IMR-90 (cell line): ENCODE results near the gene FLCN. TPM values are rescaled to one million over a fixed set of nuclear protein-coding genes. Genes with fewer than 3 reads are reported as not detected.

Experiments used
- ATAC-seq: fragments of 200-7000 bp; cut with Tn5 transposase; 2 replicates; pipeline ENCODE4 v1.9.1; 2020; ENCODE audit warnings: low read depth, mild to moderate bottlenecking, moderate library complexity
- BruUV-seq: library from RNA; stranded (reverse); fragments of 400-500 nt; replicated peaks from 2 replicates; lab custom pipeline; 2021; lab: Mats Ljungman, UMichigan
- CTCF ChIA-PET: fragments of 300-600 bp; formaldehyde crosslinking; extraction: SDS; loops from one replicate; lab custom pipeline; 2021; ENCODE audit warnings: antibody characterized with exemption; lab: Yijun Ruan, JAX
- POLR2A ChIA-PET: fragments of 300-600 bp; sonication (Branson Sonifier 250); formaldehyde crosslinking; loops from one replicate; lab custom pipeline; 2022; ENCODE audit warnings: antibody characterized with exemption; ENCODE audit not compliant: unreplicated experiment; lab: Charles Lee
- DNase-seq: peaks from one replicate; pipeline ENCODE4 v3.0.0; 2013
- H2AFZ ChIP-seq: replicated peaks from 2 replicates; pipeline ENCODE3; 2013; ENCODE audit warnings: low read length, mild to moderate bottlenecking; ENCODE audit not compliant: poor library complexity
- H2AK5ac ChIP-seq: 2 replicates; pipeline ENCODE4 v1.6.1; 2013; ENCODE audit warnings: low read depth, low read length, inconsistent platforms
- H2AK9ac ChIP-seq: replicated peaks from 2 replicates; pipeline ENCODE3; 2013; ENCODE audit warnings: mild to moderate bottlenecking, low read depth, low read length, moderate library complexity; ENCODE audit not compliant: poor library complexity
- H2BK120ac ChIP-seq: 2 replicates; pipeline ENCODE4 v1.6.1; 2013; ENCODE audit warnings: low read depth, low read length, inconsistent platforms
- H2BK15ac ChIP-seq: 3 replicates; pipeline ENCODE4 v1.6.1; 2013; ENCODE audit warnings: low read depth, low read length, inconsistent platforms
- H2BK20ac ChIP-seq: 2 replicates; pipeline ENCODE4 v1.6.1; 2013; ENCODE audit warnings: low read depth, mild to moderate bottlenecking, inconsistent platforms, low read length, moderate library complexity
- H2BK5ac ChIP-seq: 2 replicates; pipeline ENCODE4 v1.6.1; 2013; ENCODE audit warnings: mild to moderate bottlenecking, low read depth, low read length, inconsistent platforms; ENCODE audit not compliant: poor library complexity, severe bottlenecking
- H3K14ac ChIP-seq: replicated peaks from 2 replicates; pipeline ENCODE4 v1.6.1; 2013; ENCODE audit warnings: low read depth, low read length, inconsistent platforms
- H3K18ac ChIP-seq: 2 replicates; pipeline ENCODE4 v1.6.1; 2013; ENCODE audit warnings: low read depth, low read length, control low read depth
- H3K23ac ChIP-seq: 2 replicates; pipeline ENCODE4 v1.6.1; 2013; ENCODE audit warnings: low read depth, low read length, inconsistent platforms
- H3K27ac ChIP-seq: 2 replicates; pipeline ENCODE4 v1.5.1; 2013; ENCODE audit warnings: mild to moderate bottlenecking, control low read depth, low read length; ENCODE audit not compliant: insufficient read depth
- H3K27me3 ChIP-seq: 2 replicates; pipeline ENCODE4 v1.6.1; 2013; ENCODE audit warnings: low read length; ENCODE audit not compliant: control insufficient read depth, insufficient read depth
- H3K36me3 ChIP-seq: 2 replicates; pipeline ENCODE4 v1.6.1; 2013; ENCODE audit warnings: low read length, mixed read lengths; ENCODE audit not compliant: control insufficient read depth, insufficient read depth
- H3K4ac ChIP-seq: 2 replicates; pipeline ENCODE4 v1.6.1; 2013; ENCODE audit warnings: low read depth, low read length, inconsistent platforms
- H3K4me1 ChIP-seq: 2 replicates; pipeline ENCODE4 v1.6.1; 2013; ENCODE audit warnings: low read length, mixed read lengths; ENCODE audit not compliant: control insufficient read depth, insufficient read depth
- H3K4me2 ChIP-seq: 2 replicates; pipeline ENCODE4 v1.6.1; 2013; ENCODE audit warnings: low read depth, mild to moderate bottlenecking, control low read depth, low read length, moderate library complexity
- H3K4me3 ChIP-seq: 2 replicates; pipeline ENCODE4 v1.5.1; 2013; ENCODE audit warnings: low read depth, mild to moderate bottlenecking, control low read depth, low read length, moderate library complexity; ENCODE audit not compliant: insufficient read depth
- H3K56ac ChIP-seq: 2 replicates; pipeline ENCODE4 v1.6.1; 2013; ENCODE audit warnings: low read length, inconsistent platforms; ENCODE audit not compliant: insufficient read depth; ENCODE audit errors: extremely low read depth
- H3K79me1 ChIP-seq, 2 experiments: 2 replicates each; pipeline ENCODE4 v1.6.1; 2013; ENCODE audit warnings: low read length in 2 of 2, inconsistent platforms in 1 of 2, low read depth in 1 of 2
- H3K9ac ChIP-seq: 2 replicates; pipeline ENCODE4 v1.6.1; 2013; ENCODE audit warnings: low read depth, low read length, control low read depth
- H3K9me1 ChIP-seq: 2 replicates; pipeline ENCODE4 v1.6.1; 2013; ENCODE audit warnings: low read length, inconsistent platforms; ENCODE audit not compliant: insufficient read depth
- H3K9me3 ChIP-seq: 2 replicates; pipeline ENCODE4 v1.6.1; 2013; ENCODE audit warnings: low read length; ENCODE audit not compliant: control insufficient read depth, insufficient read depth
- H4K20me1 ChIP-seq: 2 replicates; pipeline ENCODE4 v1.6.1; 2013; ENCODE audit warnings: low read length, inconsistent platforms; ENCODE audit not compliant: insufficient read depth
- H4K5ac ChIP-seq: 2 replicates; pipeline ENCODE4 v1.6.1; 2013; ENCODE audit warnings: mild to moderate bottlenecking, low read depth, low read length, control low read depth
- H4K8ac ChIP-seq, 2 experiments: 2 replicates each; pipeline ENCODE4 v1.6.1; 2013; ENCODE audit warnings: low read depth in 2 of 2, low read length in 2 of 2, control low read depth in 1 of 2, inconsistent platforms in 1 of 2
- H4K91ac ChIP-seq: 2 replicates; pipeline ENCODE4 v1.6.1; 2013; ENCODE audit warnings: low read depth, low read length, inconsistent platforms; ENCODE audit not compliant: insufficient read depth
- BHLHE40 ChIP-seq: fragments of 150-350 bp; IDR thresholded peaks from 2 replicates; pipeline ENCODE4 v1.6.1; 2016; ENCODE audit warnings: mild to moderate bottlenecking, low read depth, low read length
- CEBPB ChIP-seq: IDR thresholded peaks from 2 replicates; pipeline ENCODE4 v1.6.1; 2012; ENCODE audit warnings: low read depth, low read length, improper control_type of control experiment
- CHD1 ChIP-seq: IDR thresholded peaks from 2 replicates; pipeline ENCODE4 v1.6.1; 2012; ENCODE audit warnings: low read depth, low read length, improper control_type of control experiment
- CTCF ChIP-seq: conservative IDR thresholded peaks from 2 replicates; pipeline ENCODE4 v1.5.1; 2012; ENCODE audit warnings: mild to moderate bottlenecking, low read depth, low read length, improper control_type of control experiment
- ELK1 ChIP-seq: fragments of 150-350 bp; IDR thresholded peaks from 2 replicates; pipeline ENCODE4 v1.6.1; 2016; ENCODE audit warnings: low read depth, mild to moderate bottlenecking, low read length, moderate library complexity, borderline replicate concordance
- FOS ChIP-seq: fragments of 150-350 bp; IDR thresholded peaks from 2 replicates; pipeline ENCODE4 v1.6.1; 2016; ENCODE audit warnings: low read depth, low read length
- MAFK ChIP-seq: IDR thresholded peaks from 2 replicates; pipeline ENCODE4 v1.6.1; 2012; ENCODE audit warnings: low read depth, low read length, improper control_type of control experiment
- MAZ ChIP-seq: IDR thresholded peaks from 2 replicates; pipeline ENCODE4 v1.6.1; 2012; ENCODE audit warnings: low read depth, mild to moderate bottlenecking, low read length, improper control_type of control experiment, moderate library complexity, borderline replicate concordance
- MXI1 ChIP-seq: IDR thresholded peaks from 2 replicates; pipeline ENCODE4 v1.6.1; 2012; ENCODE audit warnings: low read depth, mild to moderate bottlenecking, low read length, moderate library complexity, borderline replicate concordance
- NFE2L2 ChIP-seq: fragments of 150-350 bp; IDR thresholded peaks from 2 replicates; pipeline ENCODE4 v1.6.1; 2016; ENCODE audit warnings: low read depth, mild to moderate bottlenecking, low read length
- POLR2A ChIP-seq: IDR thresholded peaks from 2 replicates; pipeline ENCODE4 v1.6.1; 2012; ENCODE audit warnings: mild to moderate bottlenecking, low read depth, low read length
- RAD21 ChIP-seq: IDR thresholded peaks from 2 replicates; pipeline ENCODE4 v1.6.1; 2012; ENCODE audit warnings: low read length, improper control_type of control experiment
- RCOR1 ChIP-seq: IDR thresholded peaks from 2 replicates; pipeline ENCODE4 v1.6.1; 2012; ENCODE audit warnings: mild to moderate bottlenecking, low read length, improper control_type of control experiment; ENCODE audit not compliant: insufficient replicate concordance
- RFX5 ChIP-seq: IDR thresholded peaks from 2 replicates; pipeline ENCODE4 v1.8.0; 2012; ENCODE audit warnings: low read depth, mild to moderate bottlenecking, low read length, moderate library complexity
- SMC3 ChIP-seq: fragments of 150-350 bp; IDR thresholded peaks from 2 replicates; pipeline ENCODE4 v1.6.1; 2016; ENCODE audit warnings: low read depth, mild to moderate bottlenecking, antibody characterized with exemption, low read length, moderate library complexity
- WGBS, 2 experiments: methylation state at CpG; one replicate each; pipeline versions ENCODE4 v1.1.5 to v1.1.7; 2013; ENCODE audit warnings: missing lambda C conversion rate in 2 of 2; ENCODE audit not compliant: insufficient read length in 1 of 2; ENCODE audit errors: extremely low coverage in 2 of 2; 5-methylcytosine and 5-hydroxymethylcytosine counted together
- dilution Hi-C: fragments of 300-500 bp; cut with HindIII; formaldehyde crosslinking; loops from one replicate; pipeline ENCODE4 v1.14.3; 2018; ENCODE audit warnings: low sequenced_read_pairs; ENCODE audit not compliant: unreplicated experiment
- in situ Hi-C: fragments of 300-500 bp; cut with MboI; formaldehyde crosslinking; loops from 3 replicates; pipeline ENCODE4 v1.14.3; 2019; ENCODE audit warnings: low sequenced_read_pairs, inconsistent platforms, mixed read lengths
- intact Hi-C: fragments of 100-400 bp; cut with micrococcal nuclease; formaldehyde crosslinking; loops from 2 replicates; pipeline ENCODE4 v1.10.0; 2022
- polyA plus RNA-seq, 3 experiments: library from polyadenylated mRNA; depleted of rRNA; stranded (reverse); fragments of >200 nt; gene quantifications; 2 replicates each; pipeline ENCODE4 v1.2.3, GENCODE V29; 2012; ENCODE audit warnings: low replicate concordance in 1 of 3
- total RNA-seq: library from RNA; depleted of rRNA; stranded (reverse); fragments of >200 nt; gene quantifications from 2 replicates; pipeline ENCODE4 v1.2.3, GENCODE V29; 2012
- TF ChIP-seq, protein P1 (sequence below): fragments of 150-350 bp; IDR thresholded peaks from 2 replicates; pipeline ENCODE4 v1.6.1; 2017; ENCODE audit warnings: mild to moderate bottlenecking, antibody characterized with exemption, low read length, low read depth

Gene FLCN
- total and polyA plus RNA-seq, 2 of the 4 experiments (the other 2 are of a cell fraction), result 16.8 to 24.8 TPM

DNA sequence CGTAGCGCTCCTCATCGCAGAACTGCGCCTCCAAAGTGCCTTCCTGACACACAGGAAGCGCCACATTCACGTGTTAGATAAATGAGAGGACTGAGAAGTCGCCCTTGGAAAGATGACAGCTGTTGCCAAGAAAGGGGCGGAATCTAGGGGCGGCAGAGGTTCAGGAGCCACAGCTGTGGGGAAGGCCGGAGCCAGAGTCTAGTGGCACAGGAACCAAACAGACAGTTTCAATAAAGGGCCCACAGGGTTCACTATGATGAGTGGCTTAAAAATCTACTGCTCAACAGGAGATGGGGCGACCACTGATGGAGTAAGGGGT, 4.7 kb downstream of the FLCN start:
- BruUV-seq, result no TSS peak
- POLR2A ChIA-PET, result no interaction called here

More for the DNA sequence above, 4.7 kb downstream of the FLCN start:
- Histone ChIP-seq H4K8ac (no peak overlapping the region), H3K9ac (no peak overlapping the region), H3K4me2 (no peak overlapping the region), H4K20me1 (peaks cover 68% of the 10 kb centered on the region), H3K36me3 (peaks cover 47% of the 10 kb centered on the region), H3K18ac (no peak overlapping the region), H2AFZ (no peak overlapping the region), H3K4me3 (no peak overlapping the region), H3K4ac (no peak overlapping the region), H3K27ac (no peak overlapping the region), H3K9me1 (peaks cover 9% of the 10 kb centered on the region), H2BK5ac (no peak overlapping the region), H3K56ac (no peak overlapping the region), H3K4me1 (peaks cover 4% of the 10 kb centered on the region), H3K79me1 (peaks cover 23 to 76% of the 10 kb centered on the region in 2 experiments), H3K14ac (no peak overlapping the region), H2BK120ac (no peak overlapping the region), H3K9me3 (no peaks in the 10 kb centered on the region), H4K5ac (no peak overlapping the region), H3K23ac (no peak overlapping the region), H4K91ac (no peak overlapping the region), H2AK5ac (no peak overlapping the region), H2AK9ac (no peak overlapping the region), H3K27me3 (no peaks in the 10 kb centered on the region), H2BK15ac (no peak overlapping the region), H2BK20ac (no peak overlapping the region)
- no peak for ATAC-seq
- intact Hi-C loops (no loop called here), in situ Hi-C loops (no loop called here), dilution Hi-C loops (no loop called here)
- no peak for DNase-seq
- CTCF ChIA-PET, result interaction anchor here (0.6 kb wide), 1 partner anchor 107 kb away, joined by 3 read pairs; no protein-coding TSS in a partner anchor
- WGBS, 2 experiments, result 52% methylated on average over 3 of the region's 11 CpGs; no CpG with 5 or more reads in 1 of the 2 experiments
- no peak for TF ChIP-seq FOS
- TF ChIP-seq ELK1, result no peak
- no peak for TF ChIP-seq POLR2A
- TF ChIP-seq CTCF, result no peak
- no peak for TF ChIP-seq MAZ
- no peak for TF ChIP-seq BHLHE40
- TF ChIP-seq, protein P1, sequence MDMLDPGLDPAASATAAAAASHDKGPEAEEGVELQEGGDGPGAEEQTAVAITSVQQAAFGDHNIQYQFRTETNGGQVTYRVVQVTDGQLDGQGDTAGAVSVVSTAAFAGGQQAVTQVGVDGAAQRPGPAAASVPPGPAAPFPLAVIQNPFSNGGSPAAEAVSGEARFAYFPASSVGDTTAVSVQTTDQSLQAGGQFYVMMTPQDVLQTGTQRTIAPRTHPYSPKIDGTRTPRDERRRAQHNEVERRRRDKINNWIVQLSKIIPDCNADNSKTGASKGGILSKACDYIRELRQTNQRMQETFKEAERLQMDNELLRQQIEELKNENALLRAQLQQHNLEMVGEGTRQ, result no peak
- TF ChIP-seq MAFK, result no peak
- TF ChIP-seq RAD21, result no peak
- TF ChIP-seq CEBPB, result no peak
- no peak for TF ChIP-seq SMC3
- TF ChIP-seq CHD1, result no peak
- no peak for TF ChIP-seq MXI1
- TF ChIP-seq RCOR1, result no peak
- no peak for TF ChIP-seq NFE2L2
- TF ChIP-seq RFX5, result no peak
